Gastroesophageal sphincter (tissue), 3 donors: ENCODE results near the gene GALNT10.

ENCODE experiments used
- EP300 ChIP-seq: sonication (generic); formaldehyde crosslinking; IDR thresholded peaks from one replicate; pipeline ENCODE4 v1.6.1; 2017; ENCODE audit warnings: antibody characterized with exemption, mild to moderate bottlenecking
- POLR2A ChIP-seq, 2 donors: fragments of 450-650 bp; IDR thresholded peaks; one replicate each; pipeline ENCODE4 v1.6.1; 2017; ENCODE audit warnings: antibody characterized with exemption in 2 of 2, mild to moderate bottlenecking in 2 of 2, moderate library complexity in 1 of 2
- POLR2AphosphoS5 ChIP-seq: sonication (generic); formaldehyde crosslinking; IDR thresholded peaks from one replicate; pipeline ENCODE4 v1.6.1; 2017; ENCODE audit warnings: antibody characterized with exemption
- TF ChIP-seq, protein P1 (sequence below), 4 experiments: fragments of 200-600 bp in 2 of 4; fragments of 450-650 bp in 2 of 4; sonication (generic) in 1 of 4; IDR thresholded peaks; one replicate each; pipeline ENCODE4 v1.5.1; 2017 to 2019; ENCODE audit warnings: antibody characterized with exemption in 4 of 4, mild to moderate bottlenecking in 2 of 4, moderate library complexity in 2 of 4

DNA sequence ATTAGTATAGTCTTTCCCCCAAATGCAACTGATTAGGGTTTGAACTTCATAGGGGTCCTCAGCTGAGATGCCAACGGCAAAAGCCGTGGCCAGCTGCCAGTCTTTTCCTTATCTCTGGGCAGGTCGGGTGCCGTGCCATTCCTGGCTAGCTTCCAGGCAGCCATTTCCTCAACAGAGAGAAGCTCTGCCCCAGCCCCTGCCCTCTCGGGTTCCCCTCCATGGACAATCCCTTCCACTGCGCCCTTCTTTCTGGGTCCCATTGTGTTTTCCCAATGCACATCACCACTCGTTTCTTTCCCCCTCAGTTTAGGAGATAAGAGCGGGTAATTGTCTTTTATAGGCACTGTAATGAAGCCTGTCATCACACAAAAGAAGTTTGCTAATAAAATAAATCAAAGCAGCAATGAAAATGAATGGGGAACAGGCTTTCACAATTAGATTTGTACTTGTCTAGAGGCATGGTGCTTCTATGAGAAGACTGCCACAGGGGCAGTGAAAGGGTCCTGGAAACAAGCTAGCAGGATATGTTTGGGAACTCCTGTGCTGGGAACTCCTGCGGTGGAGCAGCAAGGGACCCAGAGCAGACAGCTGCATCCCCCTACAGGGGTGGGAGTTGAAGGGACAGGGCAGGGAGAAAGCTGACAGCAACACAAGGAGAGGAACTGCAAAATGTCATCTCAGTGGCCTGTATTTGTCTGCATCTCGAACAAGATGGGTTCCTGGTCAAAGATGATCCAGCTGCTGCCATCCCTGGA is 207.3 kb downstream of the GALNT10 start:
- TF ChIP-seq POLR2A (IDR thresholded peaks at IDR 0.05) (no peak), POLR2AphosphoS5 (no peak), EP300 (no peak)
- TF ChIP-seq, protein P1, sequence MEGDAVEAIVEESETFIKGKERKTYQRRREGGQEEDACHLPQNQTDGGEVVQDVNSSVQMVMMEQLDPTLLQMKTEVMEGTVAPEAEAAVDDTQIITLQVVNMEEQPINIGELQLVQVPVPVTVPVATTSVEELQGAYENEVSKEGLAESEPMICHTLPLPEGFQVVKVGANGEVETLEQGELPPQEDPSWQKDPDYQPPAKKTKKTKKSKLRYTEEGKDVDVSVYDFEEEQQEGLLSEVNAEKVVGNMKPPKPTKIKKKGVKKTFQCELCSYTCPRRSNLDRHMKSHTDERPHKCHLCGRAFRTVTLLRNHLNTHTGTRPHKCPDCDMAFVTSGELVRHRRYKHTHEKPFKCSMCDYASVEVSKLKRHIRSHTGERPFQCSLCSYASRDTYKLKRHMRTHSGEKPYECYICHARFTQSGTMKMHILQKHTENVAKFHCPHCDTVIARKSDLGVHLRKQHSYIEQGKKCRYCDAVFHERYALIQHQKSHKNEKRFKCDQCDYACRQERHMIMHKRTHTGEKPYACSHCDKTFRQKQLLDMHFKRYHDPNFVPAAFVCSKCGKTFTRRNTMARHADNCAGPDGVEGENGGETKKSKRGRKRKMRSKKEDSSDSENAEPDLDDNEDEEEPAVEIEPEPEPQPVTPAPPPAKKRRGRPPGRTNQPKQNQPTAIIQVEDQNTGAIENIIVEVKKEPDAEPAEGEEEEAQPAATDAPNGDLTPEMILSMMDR (IDR thresholded peaks at IDR 0.05), result no peak
